C4-2B (cell line): ENCODE measurements around the gene ZNF407.

Experiments
- H3K27ac ChIP-seq: fragments of 450-650 bp; 2 replicates; pipeline ENCODE4 v1.5.1; 2017
- CTCF ChIP-seq: fragments of 450-650 bp; conservative IDR thresholded peaks from 2 replicates; pipeline ENCODE4 v1.5.1; 2017; ENCODE audit warnings: mild to moderate bottlenecking
- ZFX ChIP-seq: fragments of 450-650 bp; IDR thresholded peaks from 2 replicates; pipeline ENCODE4 v1.6.1; 2017

The ZNF407 gene

GRCh38 chr18:74679679-74680076 lies 82.0 kb downstream of the ZNF407 start:
- TF ChIP-seq CTCF, result no peak
- TF ChIP-seq ZFX, result no peak
- no peak overlapping the region for H3K27ac ChIP-seq

- H3K27ac ChIP-seq, result no peak overlapping the region
- TF ChIP-seq ZFX (no peak), CTCF (no peak)
Measured at GRCh38 chr18:74682141-74682990, 84.7 kb downstream of the ZNF407 start.

GRCh38 chr18:74682991-74683297 lies 85.3 kb downstream of the ZNF407 start:
- TF ChIP-seq ZFX (no peak), CTCF (no peak)
- no peak overlapping the region for H3K27ac ChIP-seq

GRCh38 chr18:74683573-74683972 lies 85.9 kb downstream of the ZNF407 start:
- no peak overlapping the region for H3K27ac ChIP-seq
- no peak for TF ChIP-seq CTCF
- no peak for TF ChIP-seq ZFX

- no peak overlapping the region for H3K27ac ChIP-seq
- no peak for TF ChIP-seq ZFX
- TF ChIP-seq CTCF, result no peak
Measured at GRCh38 chr18:74689251-74689650, 91.6 kb downstream of the ZNF407 start.

- no peak for TF ChIP-seq ZFX
- TF ChIP-seq CTCF, result no peak
- H3K27ac ChIP-seq, result no peak overlapping the region
Measured at GRCh38 chr18:74692367-74693013, 94.8 kb downstream of the ZNF407 start.

- TF ChIP-seq ZFX (no peak), CTCF (no peak)
- no peak overlapping the region for H3K27ac ChIP-seq
Measured at GRCh38 chr18:74694436-74694835, 96.8 kb downstream of the ZNF407 start.
